GM21717 (cell line): ENCODE results near the gene ASTN1.

ENCODE experiments used
- ATAC-seq: cut with Tn5 transposase; IDR thresholded peaks from one replicate; pipeline ENCODE4 v1.9.1; 2021; ENCODE audit warnings: mild to moderate bottlenecking, moderate library complexity; ENCODE audit not compliant: unreplicated experiment

The ASTN1 gene

DNA sequence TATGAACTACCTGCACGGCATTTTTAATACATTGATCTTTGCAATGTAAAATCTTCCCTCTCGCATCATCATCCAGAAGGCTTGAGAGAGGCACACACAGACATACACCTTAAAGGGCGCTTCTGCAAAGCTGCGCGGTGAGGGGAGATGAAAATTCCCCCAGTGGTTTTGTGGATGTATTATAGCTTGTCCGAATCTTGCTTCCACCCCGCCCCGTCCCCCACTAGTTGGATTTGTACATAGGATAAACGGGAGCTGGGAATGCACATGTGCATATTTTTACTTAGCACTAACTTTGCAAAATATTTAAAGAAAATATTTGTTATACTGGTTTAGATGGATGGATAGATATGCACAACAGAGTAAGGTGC is 542 bp upstream of the ASTN1 start:
- ATAC-seq = no peak

DNA sequence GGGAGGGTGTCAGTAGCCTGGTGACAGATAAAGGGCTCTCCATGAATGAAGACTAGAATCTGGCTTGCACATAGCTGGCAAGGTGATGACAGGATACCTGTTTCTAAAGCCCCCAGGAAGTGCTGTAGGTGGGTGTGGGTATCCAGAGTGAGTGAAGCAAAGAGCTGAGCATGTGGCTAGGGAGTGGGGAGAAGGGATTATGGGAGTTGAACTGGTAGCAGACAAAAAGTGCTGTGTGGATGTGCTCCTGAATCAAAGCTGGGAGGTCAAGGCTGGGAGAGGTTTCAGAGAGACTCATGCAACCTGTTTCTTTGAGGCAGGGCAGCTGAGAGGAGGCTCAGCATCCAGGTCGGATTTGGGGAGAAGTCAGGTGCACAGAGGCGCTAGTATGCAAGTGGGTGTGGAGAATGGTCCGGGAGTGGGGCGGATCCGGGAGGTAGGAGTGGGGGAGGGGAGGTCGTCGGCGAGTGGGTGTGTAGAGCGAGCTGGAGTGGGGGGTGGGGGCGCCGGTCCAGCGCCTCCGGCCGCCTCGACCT is 600 bp downstream of the ASTN1 start:
- no peak for ATAC-seq

DNA sequence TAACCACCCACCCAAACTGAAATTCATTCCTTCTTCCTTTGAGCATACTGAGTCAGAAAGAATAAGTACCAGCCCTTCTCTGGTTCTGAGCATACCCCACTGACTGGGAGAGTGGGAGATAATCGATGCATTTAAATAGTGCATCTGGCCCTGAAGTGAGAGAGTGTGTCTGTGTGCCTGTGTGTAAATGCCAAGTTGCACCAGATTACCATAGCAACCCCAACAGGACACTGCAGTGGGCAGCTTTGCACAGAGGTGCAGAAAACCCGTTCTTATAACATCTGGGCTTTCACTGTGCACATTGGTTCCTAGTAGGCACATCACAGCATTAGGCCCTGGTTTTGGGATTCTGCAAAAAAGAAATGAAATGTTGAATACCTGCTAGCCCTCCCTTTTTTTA is 2.3 kb downstream of the ASTN1 start:
- ATAC-seq = no peak

DNA sequence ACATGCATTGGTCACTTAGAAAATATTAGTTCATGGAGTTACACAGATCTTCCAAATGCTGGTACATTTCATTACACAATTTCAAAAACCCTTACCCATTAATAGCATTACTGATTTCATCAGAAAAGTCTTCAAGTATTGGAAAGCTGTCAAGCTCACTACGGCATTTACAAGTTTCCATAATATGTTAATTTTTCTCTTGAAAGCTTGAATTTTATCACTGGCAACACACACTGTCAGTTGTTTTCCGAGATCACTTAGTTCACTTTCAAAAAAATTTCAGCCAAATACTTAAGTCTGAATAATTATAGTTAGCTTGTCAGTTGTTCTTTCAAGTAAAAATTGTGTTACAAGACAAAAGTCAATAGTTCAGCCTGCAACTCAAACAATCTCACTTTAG is 18.0 kb downstream of the ASTN1 start:
- no peak for ATAC-seq

GRCh38 chr1:177145106-177146070 is 19.1 kb downstream of the ASTN1 start:
- no peak for ATAC-seq

GRCh38 chr1:177142791-177143271 is 21.7 kb downstream of the ASTN1 start:
- ATAC-seq = no peak

- no peak for ATAC-seq
Observed at GRCh38 chr1:177142010-177142409, 22.5 kb downstream of the ASTN1 start.

GRCh38 chr1:177138347-177138746 is 26.2 kb downstream of the ASTN1 start:
- ATAC-seq = no peak

- ATAC-seq = no peak
Observed at GRCh38 chr1:177137814-177138213, 26.7 kb downstream of the ASTN1 start.

DNA sequence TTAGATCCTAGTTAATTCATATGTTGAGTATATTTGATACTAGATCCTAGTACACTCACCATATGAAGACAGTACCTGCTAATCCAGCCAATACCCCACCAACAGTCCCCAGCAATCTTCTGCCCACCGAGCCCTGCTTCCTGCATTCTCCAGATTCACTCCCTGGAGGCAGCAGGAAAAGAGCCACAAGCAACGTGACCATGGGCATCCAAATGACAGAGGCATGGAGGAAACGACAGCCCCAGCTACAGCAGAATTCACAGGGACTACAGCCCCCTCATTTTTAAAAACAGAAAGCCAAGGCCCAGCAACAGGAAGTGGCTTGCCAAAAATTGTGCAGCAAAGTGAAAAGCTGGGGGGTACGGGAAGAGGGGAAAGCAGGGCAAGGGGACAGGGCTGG is 29.3 kb downstream of the ASTN1 start:
- no peak for ATAC-seq

- ATAC-seq = no peak
Observed at GRCh38 chr1:177133977-177134538, 30.5 kb downstream of the ASTN1 start.

DNA sequence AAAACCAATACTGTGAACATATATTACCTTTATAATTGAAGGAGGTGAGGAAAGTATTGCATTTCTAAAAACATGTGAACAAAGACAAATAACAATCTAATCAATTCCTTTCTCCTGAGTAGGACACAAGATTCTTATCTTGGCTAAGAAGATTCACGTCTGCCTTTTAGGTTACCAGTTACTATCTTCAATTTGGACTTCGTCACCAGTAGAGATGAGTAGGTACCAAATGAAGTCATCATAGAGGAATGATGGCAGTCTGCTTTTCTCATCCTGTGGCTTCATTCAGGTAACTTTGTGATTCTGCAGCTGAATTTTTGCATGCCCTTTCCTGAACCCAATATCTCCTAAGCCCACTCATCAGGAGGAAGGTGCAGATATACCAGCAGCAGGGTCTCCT is 32.4 kb downstream of the ASTN1 start:
- no peak for ATAC-seq

GRCh38 chr1:177131723-177132122 is 32.8 kb downstream of the ASTN1 start:
- ATAC-seq = no peak

- ATAC-seq = no peak
Observed at GRCh38 chr1:177130451-177130945, 34.0 kb downstream of the ASTN1 start.

DNA sequence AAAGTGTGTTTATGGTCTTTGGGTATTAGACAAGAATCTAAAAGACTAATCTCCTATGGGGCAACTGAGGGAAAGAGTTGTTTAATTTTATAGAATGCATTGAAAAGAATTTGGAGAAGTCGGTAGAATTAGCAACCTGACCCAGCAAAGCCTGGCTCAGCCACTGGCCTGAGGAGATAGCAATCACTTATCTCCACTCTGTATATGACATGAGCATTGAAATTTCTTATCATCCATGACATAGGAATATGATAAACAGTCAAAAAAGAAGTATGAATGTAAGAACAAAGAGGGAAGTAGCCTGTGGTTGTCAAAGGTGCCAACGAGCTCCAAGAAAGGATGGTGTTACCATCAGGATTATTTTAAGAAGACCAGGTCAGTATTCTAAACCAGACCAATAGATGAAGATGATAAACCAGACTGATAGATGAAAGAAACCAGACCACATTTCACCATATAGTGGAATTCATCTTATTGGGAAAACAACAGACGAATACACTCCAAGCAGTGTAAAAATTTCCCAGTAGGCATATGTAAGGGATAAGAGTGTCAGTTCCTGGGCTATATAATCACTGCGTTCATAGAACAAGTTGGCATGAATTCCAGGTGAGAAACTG is 35.7 kb downstream of the ASTN1 start:
- no peak for ATAC-seq

DNA sequence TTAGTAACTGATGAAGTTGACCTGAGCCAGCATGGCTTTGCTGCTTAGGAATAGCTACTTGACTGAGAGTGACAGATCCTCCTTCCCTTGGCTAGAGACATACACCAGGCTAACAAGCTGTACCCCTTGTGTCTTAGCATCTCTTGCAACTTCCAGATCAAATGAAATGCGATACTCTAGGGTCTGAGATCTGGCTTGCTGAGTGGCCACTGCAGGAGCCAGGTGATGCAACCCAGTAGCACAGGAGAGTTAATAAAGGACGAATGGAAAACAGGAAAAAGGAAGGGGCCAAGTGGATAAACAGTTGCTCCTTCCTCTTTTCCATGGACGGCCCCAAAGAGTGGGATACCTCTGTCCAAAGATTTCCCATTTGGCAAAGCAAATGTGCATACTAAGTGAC is 38.2 kb downstream of the ASTN1 start:
- no peak for ATAC-seq

DNA sequence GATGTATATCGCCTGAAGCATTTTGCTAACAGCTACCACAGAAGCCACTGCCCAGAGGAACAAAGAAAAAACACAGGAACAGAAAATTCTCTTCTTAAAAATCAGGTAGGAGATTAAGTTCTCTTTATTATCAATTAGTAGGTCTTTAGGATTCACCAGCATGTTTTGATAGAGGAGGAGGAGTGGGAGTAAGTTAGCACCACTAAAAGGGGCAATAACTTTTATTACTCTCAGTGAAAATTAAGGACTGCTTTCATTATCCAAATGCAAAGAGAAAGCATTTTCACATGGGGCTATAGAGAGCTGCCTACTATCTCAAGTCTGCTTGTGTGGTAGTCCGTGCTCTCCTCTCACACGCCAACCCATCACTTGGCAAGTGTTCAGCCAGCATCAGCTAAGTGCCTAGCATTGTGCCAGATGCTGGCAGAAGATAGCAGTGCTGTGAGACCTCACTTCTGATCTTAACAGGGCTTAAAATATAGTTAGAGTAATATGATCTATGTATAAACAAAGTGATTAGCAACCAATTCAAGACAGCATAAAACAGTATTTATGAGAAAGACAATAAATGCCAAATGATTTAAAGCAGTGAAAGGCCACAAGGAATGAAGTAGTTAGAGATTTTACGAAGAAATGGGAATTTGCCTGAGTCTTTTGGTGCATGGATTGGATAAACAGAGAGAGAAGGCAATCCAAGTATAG is 39.8 kb downstream of the ASTN1 start:
- no peak for ATAC-seq

GRCh38 chr1:177122461-177123251 is 41.9 kb downstream of the ASTN1 start:
- ATAC-seq = no peak

- no peak for ATAC-seq
Observed at GRCh38 chr1:177119311-177119710, 45.2 kb downstream of the ASTN1 start.

GRCh38 chr1:177118901-177119300 is 45.6 kb downstream of the ASTN1 start:
- ATAC-seq = no peak
